NCI-H2171 treated with DMSO at 0.1 percent for 48 hours (cell line): ENCODE measurements around the gene KCNMA1.
A peak's percentile ranks its signal among the peaks of the same experiment; 100 is the strongest.

Source experiments
- DNase-seq: peaks from one replicate; lab custom pipeline; 2025; lab: John Stamatoyannopoulos, UW

KCNMA1 gene

DNA sequence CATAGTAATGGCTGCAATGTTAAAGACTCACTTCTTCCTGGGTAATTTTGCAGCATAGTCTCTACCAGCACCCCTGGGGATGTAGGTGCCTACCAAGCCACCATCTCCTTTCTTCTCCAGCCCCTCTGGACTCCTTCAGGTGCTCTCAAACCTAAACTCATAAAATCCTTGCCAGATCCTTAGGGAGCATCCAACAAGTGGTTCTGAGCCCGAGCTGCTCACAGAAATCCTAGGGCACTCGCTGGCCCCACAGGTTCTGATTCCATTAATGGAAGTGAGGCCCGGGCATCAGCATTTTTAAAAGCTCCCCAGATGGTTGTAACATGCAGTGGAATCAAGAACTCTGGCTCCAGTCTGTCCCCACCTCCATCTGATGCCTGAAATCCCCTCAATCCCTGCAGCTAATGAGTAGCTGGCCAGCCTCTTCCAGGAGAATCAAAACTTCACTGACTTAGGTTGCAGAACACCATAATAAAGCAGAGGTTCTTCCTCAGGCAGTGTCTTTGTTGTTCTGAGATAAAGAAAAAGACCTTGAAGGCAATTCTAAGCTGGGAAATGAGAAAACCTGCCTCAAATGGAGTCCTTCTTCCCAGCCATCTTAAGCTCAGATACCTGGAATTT lies 336.8 kb downstream of the KCNMA1 start:
- no peak for DNase-seq

DNA sequence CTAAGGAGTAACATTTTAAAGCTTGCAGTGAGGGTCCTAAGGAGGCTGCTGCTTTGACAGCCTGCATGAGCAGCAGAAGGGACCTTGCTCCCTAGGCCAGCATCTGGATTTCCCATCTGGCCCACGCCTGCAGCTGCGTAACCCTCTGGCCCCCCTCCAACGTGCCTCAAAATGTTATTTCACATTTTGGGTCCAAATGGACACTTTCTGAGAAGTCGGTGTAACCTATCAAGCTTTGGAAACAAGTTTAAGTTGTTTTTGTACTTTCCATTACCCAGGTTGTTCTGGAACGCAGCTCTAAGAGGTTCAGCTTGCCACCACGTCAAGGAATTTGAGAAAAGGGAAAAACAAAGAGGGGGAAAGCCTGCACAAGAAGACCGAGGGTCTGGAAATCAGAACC lies 338.3 kb downstream of the KCNMA1 start:
- no peak for DNase-seq

DNA sequence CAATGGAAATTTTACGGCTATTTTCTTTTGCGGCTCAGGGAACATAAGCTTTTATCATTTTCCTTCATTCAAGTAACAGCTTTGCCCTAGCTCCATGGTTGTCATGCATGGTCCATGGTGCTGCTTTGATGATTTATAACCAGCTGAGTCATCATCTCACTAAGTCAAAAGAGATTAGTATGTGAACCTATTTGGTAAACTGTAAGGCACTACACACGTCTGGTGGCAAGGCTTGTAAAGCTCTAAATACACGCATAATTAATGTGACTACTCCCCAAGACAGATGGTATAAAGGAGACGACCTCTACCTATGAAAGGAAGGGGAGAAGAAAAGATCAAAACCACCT lies 340.2 kb downstream of the KCNMA1 start:
- no peak for DNase-seq

DNA sequence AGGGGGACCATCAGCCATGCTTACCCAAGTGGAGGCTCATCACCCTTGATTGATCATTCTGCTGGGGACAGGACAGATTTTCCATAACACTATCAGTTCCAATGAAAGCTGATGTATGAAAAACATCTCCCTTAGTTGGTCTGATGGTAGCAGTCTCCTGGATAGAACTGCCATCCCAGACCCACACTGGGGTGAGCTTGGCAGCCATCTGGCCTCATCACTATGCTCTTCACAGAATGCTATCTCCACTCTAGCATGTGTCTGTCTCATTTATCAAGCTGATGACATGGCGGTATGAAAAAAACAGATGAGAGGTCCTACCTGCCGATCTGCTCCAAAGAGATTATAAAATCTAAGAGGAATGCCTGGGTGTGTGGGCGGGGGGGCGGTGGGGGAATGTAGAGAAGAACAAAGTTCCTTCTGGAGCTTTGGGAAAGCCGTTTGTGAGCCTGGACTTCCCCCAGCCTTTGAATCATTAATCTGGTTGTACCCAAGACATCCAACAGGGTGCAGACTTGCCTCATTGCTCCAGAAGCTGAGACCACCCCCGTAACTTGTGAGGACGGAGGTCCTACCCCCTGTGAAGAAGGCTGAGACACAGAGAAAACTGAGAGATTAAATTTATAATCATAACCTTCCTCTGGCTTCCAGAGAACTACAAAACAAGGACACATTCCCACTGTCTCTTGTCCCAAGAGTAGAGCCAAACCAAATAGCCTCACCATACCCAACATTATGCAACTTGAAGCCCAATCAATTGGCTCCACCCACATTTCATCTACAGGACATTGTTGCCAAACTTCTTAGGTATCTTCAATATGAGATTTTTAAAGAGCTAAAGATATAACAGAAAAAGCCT lies 340.8 kb downstream of the KCNMA1 start:
- peak; percentile 36 for DNase-seq

DNA sequence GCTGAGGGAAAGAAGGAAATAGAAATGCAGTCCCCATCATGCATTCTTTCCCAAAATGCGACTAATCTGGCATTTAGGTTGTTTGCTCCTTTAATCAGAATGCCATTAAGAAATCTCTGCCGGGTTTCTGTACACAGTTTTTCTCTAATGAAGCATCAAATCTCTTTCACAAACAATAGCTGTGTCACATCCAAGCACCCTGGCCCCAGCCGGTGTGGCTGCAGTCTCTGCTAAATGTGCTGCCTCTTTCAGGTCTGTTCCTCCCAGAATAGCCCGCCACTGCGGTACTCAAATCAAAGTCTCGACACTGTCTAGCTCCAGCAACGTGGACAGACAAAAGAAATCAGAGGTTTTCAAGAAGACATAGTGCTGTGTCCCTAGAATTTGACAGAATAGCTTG lies 343.8 kb downstream of the KCNMA1 start:
- DNase-seq: no peak

DNA sequence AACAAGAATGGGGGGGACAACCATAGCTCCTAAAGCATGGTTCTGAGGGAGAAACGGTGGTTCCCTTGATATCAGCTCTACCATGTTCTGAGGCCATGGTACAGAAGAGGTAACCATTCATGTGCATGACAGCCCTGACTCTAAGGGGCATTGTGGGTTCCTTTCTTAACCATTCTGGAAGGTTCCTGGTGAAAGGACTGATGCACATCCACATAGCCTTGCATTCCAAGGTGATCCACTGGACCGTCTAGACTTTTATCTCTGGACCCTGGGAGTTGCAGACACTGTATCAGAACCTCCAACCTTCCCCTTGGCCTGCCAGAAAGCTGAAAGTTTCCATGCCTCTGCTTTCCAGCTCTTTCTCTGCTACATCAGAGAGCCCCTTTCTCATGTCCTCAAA lies 344.3 kb downstream of the KCNMA1 start:
- no peak for DNase-seq

DNA sequence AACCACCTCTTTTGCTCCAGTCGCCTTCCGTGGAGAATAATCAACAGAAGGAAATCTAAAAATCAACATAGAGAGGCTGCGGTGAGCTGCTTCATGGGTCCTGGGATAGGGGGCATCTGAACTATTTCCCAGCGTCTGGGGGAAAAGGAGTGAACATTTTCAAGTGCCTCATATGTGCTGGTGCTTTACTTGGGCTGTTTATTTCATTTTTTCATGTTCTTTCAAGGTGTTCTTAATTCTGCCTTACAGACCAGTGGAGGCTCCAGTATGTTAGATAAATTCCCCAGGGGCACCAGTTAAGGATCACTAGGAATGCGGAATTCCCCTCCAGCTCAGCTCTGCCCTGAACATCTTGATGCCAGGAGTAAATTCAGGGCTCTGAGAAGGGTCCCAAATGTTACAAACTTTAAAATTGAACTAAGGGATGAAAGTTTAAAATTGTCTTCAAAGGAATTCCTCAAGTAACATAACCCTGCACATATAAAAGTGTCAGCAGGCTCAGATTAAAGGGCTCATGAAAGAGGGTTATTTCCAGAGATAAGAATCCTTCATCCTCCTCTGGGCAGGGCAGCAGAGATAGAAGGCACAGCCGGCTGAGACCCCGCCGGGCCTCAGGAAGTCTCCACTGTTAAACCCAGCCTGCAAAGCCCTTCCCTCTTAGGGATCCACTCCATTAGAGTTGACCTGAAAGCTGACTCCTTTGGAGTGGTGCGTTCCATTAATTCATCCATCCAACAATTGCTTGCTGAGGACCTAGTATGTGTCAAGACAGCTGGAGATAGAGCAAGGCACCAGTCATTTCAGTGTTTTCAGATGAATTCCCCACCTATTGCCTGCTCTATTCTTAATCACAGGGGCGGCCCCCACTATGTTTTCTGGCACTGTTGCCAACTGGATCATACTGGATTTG lies 345.8 kb downstream of the KCNMA1 start:
- no peak for DNase-seq

DNA sequence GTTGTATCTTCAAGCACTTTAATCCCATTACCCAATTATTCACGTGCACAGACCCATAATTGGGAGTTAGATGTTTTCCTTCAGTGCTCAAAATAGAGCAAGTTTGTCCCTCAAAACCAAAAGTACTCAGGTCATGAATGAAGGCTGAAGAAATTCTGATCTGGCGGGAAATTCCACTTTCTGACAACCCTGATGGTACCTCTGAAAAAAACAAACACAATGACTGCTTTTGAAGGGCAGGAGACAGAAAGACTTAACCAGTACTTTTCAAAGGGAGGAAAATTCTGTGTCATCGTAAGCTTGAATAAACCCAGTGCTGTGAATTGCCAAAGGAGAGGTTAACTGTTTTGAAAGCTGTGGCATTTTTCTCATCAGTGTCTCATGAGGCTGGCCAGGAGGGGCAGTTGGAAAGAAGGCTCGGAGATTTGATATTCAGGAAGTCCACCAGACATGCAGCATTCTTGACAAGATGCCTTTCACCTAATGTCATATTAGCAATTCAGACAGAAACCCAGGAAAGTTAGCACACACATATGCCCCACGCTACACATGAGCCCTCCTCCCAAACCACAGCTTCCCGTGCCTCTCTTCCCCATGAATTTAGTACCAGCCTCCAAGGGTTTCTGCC lies 347.0 kb downstream of the KCNMA1 start:
- DNase-seq: no peak

DNA sequence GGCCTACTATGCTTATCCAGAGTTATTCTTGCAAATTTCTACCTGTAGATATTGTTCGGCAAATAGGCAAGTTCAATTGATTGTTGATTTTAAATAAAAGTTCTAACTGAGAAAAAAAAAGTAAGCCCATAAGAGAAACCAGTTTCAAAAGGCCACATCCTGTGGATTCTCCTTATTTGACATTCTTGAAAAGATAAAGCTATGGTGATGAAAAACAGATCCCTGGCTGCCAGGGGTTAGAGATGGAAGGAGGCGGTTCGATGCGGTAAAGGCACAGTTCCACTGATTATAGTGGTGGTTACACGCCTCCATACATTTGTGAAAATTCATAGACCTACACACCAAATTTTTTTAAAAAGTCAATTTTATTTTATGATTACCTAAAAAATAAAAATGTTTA lies 347.8 kb downstream of the KCNMA1 start:
- DNase-seq: no peak

DNA sequence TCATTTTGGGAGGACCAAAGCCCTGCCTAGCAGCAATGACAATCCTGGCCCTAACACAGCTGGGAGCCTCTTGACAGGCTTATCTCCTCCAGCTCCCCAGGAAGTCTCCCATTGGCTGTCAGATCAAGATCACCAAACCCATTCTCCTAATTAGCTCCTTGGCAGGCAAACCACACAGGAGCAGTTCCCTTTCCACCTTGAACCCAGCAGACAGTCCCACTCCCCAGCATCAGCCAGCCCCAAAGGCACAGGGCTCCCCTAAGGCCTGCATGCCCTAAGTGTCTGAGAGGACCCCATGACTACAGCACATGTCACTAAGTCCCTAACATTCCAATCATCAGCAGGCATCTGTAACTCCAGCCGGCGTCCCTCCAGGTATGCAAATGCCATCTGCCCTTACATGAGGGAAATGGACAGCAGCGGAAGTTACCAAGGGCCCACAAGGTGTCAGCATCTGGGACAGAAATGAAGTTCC lies 348.5 kb downstream of the KCNMA1 start:
- no peak for DNase-seq

DNA sequence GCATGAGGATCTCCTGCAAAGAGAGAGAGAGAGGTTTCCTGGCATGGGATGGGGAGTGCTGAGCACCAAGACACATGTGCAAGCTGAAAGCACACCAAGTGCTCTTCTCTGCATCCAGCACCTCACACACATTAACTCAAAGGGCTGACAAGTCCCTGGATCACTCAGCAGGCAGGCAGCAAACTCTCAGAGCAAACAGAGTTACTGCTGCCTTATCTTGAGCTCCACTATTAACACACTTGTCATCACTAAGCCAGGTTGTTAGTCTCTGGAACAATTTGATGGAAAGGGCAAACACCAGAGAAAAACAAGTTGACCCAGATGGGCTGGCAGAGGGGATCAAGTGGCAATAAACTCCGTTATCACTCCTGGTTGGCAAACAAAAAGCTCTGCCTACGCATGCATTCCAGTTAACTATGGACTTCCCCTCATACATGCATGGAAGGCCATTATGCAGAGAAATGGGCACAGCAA lies 349.9 kb downstream of the KCNMA1 start:
- no peak for DNase-seq

DNA sequence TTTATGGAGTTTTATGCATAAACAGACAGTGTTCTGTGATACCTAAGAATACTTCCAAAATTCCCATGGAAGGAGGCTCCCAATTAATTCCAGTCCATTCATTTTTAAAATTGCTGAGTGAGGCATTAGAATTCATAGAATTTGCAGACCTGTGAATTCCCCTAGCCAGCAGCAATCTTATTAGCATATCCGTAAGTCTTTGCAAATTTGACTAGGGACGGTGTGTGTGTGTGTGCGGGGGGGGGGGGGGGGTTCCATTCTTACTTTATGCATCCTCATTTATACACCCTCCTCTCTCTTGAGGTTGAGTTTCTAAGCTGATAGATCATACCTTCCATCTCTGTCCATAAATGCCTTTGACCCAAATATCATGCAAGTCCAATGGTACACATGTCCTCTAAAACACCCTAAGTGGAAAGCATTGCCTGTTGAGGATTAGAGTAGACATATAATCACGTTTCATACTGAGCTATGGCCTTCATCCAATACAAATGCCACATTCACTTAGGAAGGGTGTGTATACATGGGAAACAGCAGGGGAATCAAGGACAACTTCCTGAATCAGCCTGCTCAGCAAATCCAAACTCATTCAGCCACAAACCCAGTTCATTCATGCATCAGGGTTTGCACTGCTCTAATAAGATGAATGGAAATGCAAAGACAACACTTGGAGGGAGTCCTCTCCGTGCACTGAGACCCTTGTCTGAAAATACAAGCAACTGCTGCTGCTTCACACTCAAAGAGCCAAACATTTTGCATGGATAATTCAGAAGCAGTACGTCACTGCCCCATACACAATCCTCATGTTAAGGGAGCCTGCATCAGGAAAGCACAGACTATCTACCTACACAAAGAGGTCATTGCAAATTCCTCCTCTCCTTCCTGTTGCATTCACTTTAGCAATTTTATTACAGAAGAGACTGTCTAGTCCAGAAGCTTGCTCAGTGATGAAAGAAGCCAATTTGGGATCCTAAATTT lies 350.8 kb downstream of the KCNMA1 start:
- DNase-seq: no peak

DNA sequence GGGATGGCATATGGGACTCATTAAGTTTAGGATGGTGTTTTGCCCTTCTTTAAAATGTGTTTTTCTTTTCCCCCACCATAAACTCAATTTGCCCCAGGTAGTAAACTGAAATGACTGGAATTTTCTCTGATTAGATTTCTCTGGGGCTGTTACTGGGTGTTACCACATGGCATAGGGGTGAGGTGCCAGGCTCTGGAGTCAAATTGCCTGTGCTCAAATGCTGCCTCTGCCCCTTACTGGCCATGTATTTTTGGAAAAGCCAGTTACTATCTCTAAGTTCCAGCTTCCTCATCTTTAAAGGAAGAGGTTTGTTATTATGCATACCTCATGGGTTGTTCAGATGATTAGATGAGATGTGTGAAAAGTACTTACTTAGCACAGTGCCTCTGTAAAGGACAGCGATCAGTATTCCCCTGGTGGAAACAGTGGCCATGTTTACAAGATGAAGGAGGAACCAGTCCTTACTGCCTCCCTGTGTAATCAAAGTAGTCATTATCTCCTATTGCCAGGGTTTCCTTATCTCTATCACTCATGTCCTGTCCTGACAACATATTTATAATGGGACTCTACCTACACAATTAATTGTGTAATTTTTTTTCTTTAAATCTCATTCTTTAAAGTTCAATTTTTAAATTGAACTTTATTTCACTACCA lies 352.0 kb downstream of the KCNMA1 start:
- DNase-seq: no peak

DNA sequence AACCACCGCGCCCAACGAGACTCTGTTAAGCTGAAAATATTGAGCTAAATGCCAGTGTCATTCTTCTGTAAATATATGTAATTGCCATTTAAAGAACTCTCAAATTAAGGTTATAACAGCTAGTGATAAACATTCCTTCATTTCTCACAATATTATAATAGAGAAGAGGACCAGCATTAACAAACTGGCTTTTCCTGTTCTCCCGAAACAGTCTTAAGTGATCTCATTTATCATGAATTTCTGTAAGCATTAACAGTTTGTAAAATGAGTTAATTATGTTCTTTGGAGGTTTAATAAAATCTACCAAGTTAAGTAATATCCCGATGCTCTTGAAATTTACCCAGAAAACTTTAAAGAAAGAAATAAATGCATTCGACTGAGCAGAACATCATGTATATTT lies 352.8 kb downstream of the KCNMA1 start:
- no peak for DNase-seq

DNA sequence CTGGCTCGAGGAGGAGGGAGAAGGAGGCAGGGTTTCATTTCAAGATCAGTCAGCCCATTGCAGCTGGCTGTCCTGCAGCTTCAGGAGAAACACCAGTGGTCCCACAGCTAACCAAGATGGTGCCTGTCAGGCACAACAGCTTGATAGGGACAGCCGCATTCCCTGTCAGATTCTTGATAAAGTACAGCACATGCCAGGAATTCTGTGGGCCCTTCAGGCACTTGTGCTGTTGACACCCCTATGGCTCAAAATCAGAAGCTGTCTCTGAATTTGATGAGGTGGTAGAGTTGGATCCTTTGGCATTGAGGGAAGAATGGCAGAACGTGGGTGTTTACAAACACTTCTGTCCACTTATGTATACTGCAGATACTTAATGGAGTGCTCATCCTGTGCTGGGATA lies 354.3 kb downstream of the KCNMA1 start:
- DNase-seq: no peak

DNA sequence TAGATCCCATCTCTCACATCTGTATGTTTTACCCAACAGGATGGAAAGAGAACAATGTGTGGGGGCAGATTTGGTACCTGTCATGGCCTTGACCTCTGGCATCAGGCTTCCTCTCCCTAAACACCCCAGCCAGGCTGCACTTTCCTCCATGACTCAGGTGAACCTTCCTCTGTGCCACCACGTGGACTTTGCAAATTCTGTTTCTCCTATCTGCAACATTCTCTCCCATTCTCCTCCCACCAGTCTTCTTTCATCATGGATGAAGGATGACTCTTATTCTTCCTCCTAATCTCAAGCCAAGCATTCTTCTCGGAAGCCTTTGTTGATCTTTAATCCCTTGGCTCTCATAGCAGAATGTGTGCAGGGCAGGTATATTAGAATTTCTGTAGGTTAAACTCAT lies 355.4 kb downstream of the KCNMA1 start:
- no peak for DNase-seq

DNA sequence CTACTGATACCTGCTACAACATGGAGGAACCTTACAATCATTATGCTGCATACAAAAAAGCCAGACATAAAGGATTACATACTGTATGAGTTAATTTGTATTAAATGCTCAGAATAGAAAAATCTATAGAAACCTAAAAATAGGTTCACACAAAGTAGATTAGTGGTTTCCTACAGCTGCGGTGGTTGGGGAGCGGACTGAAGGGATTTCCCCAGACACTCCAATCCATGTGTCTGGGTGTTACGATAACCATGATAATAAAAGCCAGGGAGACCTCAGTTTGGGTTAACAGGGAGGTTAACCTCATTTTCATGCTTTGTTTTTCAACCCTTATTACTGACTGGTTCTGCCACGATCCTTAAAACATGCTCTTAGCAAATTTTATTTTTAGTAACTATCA lies 355.9 kb downstream of the KCNMA1 start:
- no peak for DNase-seq

DNA sequence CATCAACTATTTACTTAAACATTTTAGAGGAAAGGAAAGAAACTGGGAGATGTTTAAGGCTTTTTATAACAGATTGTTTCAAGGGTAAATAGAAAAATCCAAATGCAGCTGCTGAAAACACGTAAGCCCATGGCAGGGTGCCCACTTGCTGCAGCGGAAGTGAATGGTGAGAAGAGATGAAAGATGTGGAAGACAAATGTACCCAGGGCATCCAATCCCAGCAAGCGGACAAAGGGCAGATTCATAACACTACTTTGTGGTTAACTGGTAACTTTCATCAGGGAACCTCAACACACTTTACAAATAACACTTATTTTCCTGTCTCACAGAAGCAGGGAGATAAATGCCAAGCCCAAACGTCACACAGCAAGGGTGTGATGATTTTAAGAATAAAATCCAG lies 358.4 kb downstream of the KCNMA1 start:
- no peak for DNase-seq

DNA sequence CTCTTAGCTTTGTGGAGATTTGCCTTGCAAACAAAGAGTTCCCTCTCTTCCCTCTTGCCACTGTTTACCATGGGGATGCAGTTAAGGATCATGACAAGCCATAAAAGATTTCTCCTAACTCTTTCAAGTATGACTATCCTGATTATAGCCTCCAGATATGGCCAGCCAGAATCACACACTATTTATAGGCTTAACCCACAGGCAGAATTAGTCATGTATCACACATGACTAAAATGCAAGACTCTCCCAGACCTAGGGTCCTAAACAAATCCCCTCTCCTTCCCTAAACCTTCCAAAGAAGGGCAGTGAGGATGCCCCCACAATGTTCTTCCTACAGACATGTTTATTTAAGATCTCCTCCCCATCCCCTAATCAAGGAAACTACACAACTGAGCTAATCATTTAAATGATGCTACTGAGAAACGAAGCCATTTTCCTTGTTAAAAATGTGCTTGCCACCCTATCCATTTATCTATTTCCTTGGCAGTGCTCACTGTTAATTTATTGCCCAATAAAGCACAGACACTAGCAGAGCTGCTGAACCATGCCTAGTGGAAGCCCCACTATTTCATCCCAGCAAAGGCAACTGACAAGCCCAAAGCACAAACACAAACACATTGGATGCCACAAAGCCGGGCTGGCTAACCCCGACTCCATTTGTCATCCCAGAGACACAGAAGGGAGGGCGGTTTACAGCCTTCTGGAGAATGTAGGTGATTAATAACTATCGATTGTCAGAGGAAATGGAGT lies 363.4 kb downstream of the KCNMA1 start:
- DNase-seq: no peak

DNA sequence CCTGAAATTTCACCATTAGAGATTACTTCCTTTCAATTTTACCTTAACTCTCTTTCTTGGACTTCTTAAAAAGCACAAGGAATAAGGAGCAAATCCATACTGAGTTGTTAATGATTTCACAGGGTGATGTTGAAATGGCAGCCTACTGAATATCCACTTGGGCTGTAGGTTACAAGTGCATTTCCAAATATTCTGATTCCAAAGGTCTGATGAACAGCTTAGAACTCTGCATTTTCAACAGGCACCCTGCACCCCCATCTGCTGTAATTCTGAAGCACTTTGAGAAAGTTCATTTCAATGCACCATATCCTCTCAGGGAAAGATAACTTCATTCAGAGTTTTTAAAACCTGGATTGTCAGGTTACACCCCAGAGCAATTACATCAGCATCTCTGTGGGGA lies 368.4 kb downstream of the KCNMA1 start:
- DNase-seq: no peak
